ENCODE measurements around the gene CA10. TPM values are rescaled to one million over a fixed set of nuclear protein-coding genes. Genes with fewer than 3 reads are reported as not detected.

CA10 gene
- total and polyA plus RNA-seq, 5 experiments from 2014 or later: not detected

- DNase-seq: no peak
- POLR2A ChIA-PET: no interaction called here
- Mint-ChIP-seq H3K27me3 (peaks cover 1 to 47% (median 4%) of the 10 kb centered on the region in 5 donors), H3K9me3 (peaks cover 0 to 11% (median 0%) of the 10 kb centered on the region in 9 donors), H3K4me3 (no peak overlapping the region), H3K4me1 (no peaks in the 10 kb centered on the region), H3K27ac (no peak overlapping the region), H3K36me3 (peaks cover 0 to 3% (median 0%) of the 10 kb centered on the region in 3 donors)
- ATAC-seq: no peak
Observed at GRCh38 chr17:51954232-51954765, 204.2 kb downstream of the CA10 start.

GRCh38 chr17:51951741-51952140 is 206.8 kb downstream of the CA10 start:
- DNase-seq (no peak), ATAC-seq (no peak)
- no peak overlapping the region for H3K27ac Mint-ChIP-seq
- H3K4me3 Mint-ChIP-seq: no peak overlapping the region
- peaks cover 0 to 35% (median 5%) of the 10 kb centered on the region in 5 donors for H3K27me3 Mint-ChIP-seq
- no peaks in the 10 kb centered on the region for H3K36me3 Mint-ChIP-seq
- POLR2A ChIA-PET: no interaction called here
- H3K9me3 Mint-ChIP-seq: peaks cover 0 to 11% (median 0%) of the 10 kb centered on the region in 9 donors
- H3K4me1 Mint-ChIP-seq: no peaks in the 10 kb centered on the region

- no peak overlapping the region for H3K4me3 Mint-ChIP-seq
- POLR2A ChIA-PET: no interaction called here
- H3K4me1 Mint-ChIP-seq: no peaks in the 10 kb centered on the region
- no peak overlapping the region for H3K27ac Mint-ChIP-seq
- no peak for DNase-seq
- no peak for ATAC-seq
- peaks cover 2 to 19% (median 7%) of the 10 kb centered on the region in 5 donors for H3K27me3 Mint-ChIP-seq
- H3K36me3 Mint-ChIP-seq: no peaks in the 10 kb centered on the region
- H3K9me3 Mint-ChIP-seq: peaks cover 0 to 11% (median 0%) of the 10 kb centered on the region in 9 donors
Observed at GRCh38 chr17:51948128-51948527, 210.4 kb downstream of the CA10 start.

GRCh38 chr17:51947160-51947735 is 211.3 kb downstream of the CA10 start:
- H3K4me1 Mint-ChIP-seq: no peaks in the 10 kb centered on the region
- peaks cover 0 to 7% (median 0%) of the 10 kb centered on the region in 9 donors for H3K9me3 Mint-ChIP-seq
- POLR2A ChIA-PET: no interaction called here

GRCh38 chr17:51946311-51946710 is 212.2 kb downstream of the CA10 start:
- no peak for ATAC-seq
- no peak for DNase-seq
- H3K4me3 Mint-ChIP-seq: no peak overlapping the region
- H3K36me3 Mint-ChIP-seq: no peaks in the 10 kb centered on the region
- H3K4me1 Mint-ChIP-seq: no peaks in the 10 kb centered on the region
- POLR2A ChIA-PET: no interaction called here
- H3K9me3 Mint-ChIP-seq: peaks cover 0 to 2% (median 0%) of the 10 kb centered on the region in 9 donors
- peaks cover 2 to 23% (median 9%) of the 10 kb centered on the region in 5 donors for H3K27me3 Mint-ChIP-seq
- no peak overlapping the region for H3K27ac Mint-ChIP-seq

More at GRCh38 chr17:51947160-51947735, 211.3 kb downstream of the CA10 start:
- Mint-ChIP-seq H3K27me3 (peaks cover 2 to 23% (median 9%) of the 10 kb centered on the region in 5 donors), H3K27ac (no peak overlapping the region), H3K4me3 (no peak overlapping the region), H3K36me3 (no peaks in the 10 kb centered on the region)
- ATAC-seq: no peak
- no peak for DNase-seq

- ATAC-seq (no peak), DNase-seq (no peak)
- Mint-ChIP-seq H3K9me3 (peaks cover 0 to 2% (median 0%) of the 10 kb centered on the region in 9 donors), H3K4me1 (no peaks in the 10 kb centered on the region), H3K27me3 (peaks cover 0 to 18% (median 6%) of the 10 kb centered on the region in 5 donors), H3K36me3 (no peaks in the 10 kb centered on the region), H3K27ac (no peak overlapping the region), H3K4me3 (no peak overlapping the region)
- POLR2A ChIA-PET: no interaction called here
Observed at GRCh38 chr17:51941272-51941671, 217.2 kb downstream of the CA10 start.

GRCh38 chr17:51937264-51937663 is 221.2 kb downstream of the CA10 start:
- H3K9me3 Mint-ChIP-seq: peaks cover 0 to 3% (median 0%) of the 10 kb centered on the region in 9 donors
- DNase-seq (no peak), ATAC-seq (no peak)
- no peaks in the 10 kb centered on the region for H3K36me3 Mint-ChIP-seq
- H3K27me3 Mint-ChIP-seq: peaks cover 0 to 24% (median 7%) of the 10 kb centered on the region in 5 donors
- no peaks in the 10 kb centered on the region for H3K4me1 Mint-ChIP-seq
- POLR2A ChIA-PET: no interaction called here
- H3K27ac Mint-ChIP-seq: no peak overlapping the region
- H3K4me3 Mint-ChIP-seq: no peak overlapping the region

GRCh38 chr17:51935477-51935876 is 223.0 kb downstream of the CA10 start:
- Mint-ChIP-seq H3K4me3 (no peak overlapping the region), H3K36me3 (no peaks in the 10 kb centered on the region), H3K27me3 (peaks cover 0 to 24% (median 5%) of the 10 kb centered on the region in 5 donors), H3K4me1 (no peaks in the 10 kb centered on the region), H3K27ac (no peak overlapping the region), H3K9me3 (peaks cover 0 to 3% (median 0%) of the 10 kb centered on the region in 9 donors)
- ATAC-seq (no peak), DNase-seq (no peak)
- POLR2A ChIA-PET: no interaction called here

- Mint-ChIP-seq H3K9me3 (peaks cover 0 to 10% (median 0%) of the 10 kb centered on the region in 9 donors), H3K27me3 (peaks cover 2 to 24% (median 5%) of the 10 kb centered on the region in 5 donors)
Observed at GRCh38 chr17:51933647-51934046, 224.9 kb downstream of the CA10 start.

GRCh38 chr17:51926448-51926847 is 232.1 kb downstream of the CA10 start:
- Mint-ChIP-seq H3K27me3 (peaks cover 0 to 17% (median 12%) of the 10 kb centered on the region in 5 donors), H3K9me3 (peaks cover 0 to 10% (median 0%) of the 10 kb centered on the region in 9 donors), H3K27ac (no peak overlapping the region), H3K4me1 (no peaks in the 10 kb centered on the region), H3K36me3 (no peaks in the 10 kb centered on the region), H3K4me3 (no peak overlapping the region)
- DNase-seq (no peak), ATAC-seq (no peak)
- POLR2A ChIA-PET: no interaction called here

More at GRCh38 chr17:51933647-51934046, 224.9 kb downstream of the CA10 start:
- H3K4me3 Mint-ChIP-seq: no peak overlapping the region
- no peaks in the 10 kb centered on the region for H3K4me1 Mint-ChIP-seq
- no peak overlapping the region for H3K27ac Mint-ChIP-seq
- H3K36me3 Mint-ChIP-seq: no peaks in the 10 kb centered on the region
- DNase-seq: no peak
- POLR2A ChIA-PET: no interaction called here
- no peak for ATAC-seq

- no peak overlapping the region for H3K4me3 Mint-ChIP-seq
- H3K27ac Mint-ChIP-seq: no peak overlapping the region
- H3K9me3 Mint-ChIP-seq: peaks cover 0 to 2% (median 0%) of the 10 kb centered on the region in 9 donors
- no peaks in the 10 kb centered on the region for H3K4me1 Mint-ChIP-seq
- POLR2A ChIA-PET: no interaction called here
- DNase-seq (no peak), ATAC-seq (no peak)
- H3K27me3 Mint-ChIP-seq: peaks cover 2 to 17% (median 11%) of the 10 kb centered on the region in 5 donors
- no peaks in the 10 kb centered on the region for H3K36me3 Mint-ChIP-seq
Observed at GRCh38 chr17:51921500-51921899, 237.0 kb downstream of the CA10 start.

GRCh38 chr17:51914577-51914976 is 243.9 kb downstream of the CA10 start:
- Mint-ChIP-seq H3K4me3 (no peak overlapping the region), H3K27ac (no peak overlapping the region), H3K36me3 (no peaks in the 10 kb centered on the region), H3K4me1 (no peaks in the 10 kb centered on the region), H3K27me3 (peaks cover 0 to 31% (median 9%) of the 10 kb centered on the region in 5 donors), H3K9me3 (peaks cover 0 to 11% (median 0%) of the 10 kb centered on the region in 9 donors)
- POLR2A ChIA-PET: no interaction called here
- DNase-seq (no peak), ATAC-seq (no peak)

GRCh38 chr17:51913491-51914205 is 244.9 kb downstream of the CA10 start:
- Mint-ChIP-seq H3K4me3 (no peak overlapping the region), H3K27me3 (peaks cover 0 to 31% (median 9%) of the 10 kb centered on the region in 5 donors), H3K9me3 (peaks cover 0 to 11% (median 0%) of the 10 kb centered on the region in 9 donors), H3K27ac (peak overlapping the region in 1 of 10 donors; percentile 47), H3K36me3 (no peaks in the 10 kb centered on the region), H3K4me1 (no peaks in the 10 kb centered on the region)
- POLR2A ChIA-PET: no interaction called here
- ATAC-seq (no peak), DNase-seq (no peak)

Measured in naive thymus-derived CD8-positive, alpha-beta T cell (primary cell).